K562 (cell line): ENCODE data around the gene PGLYRP1. TPM values are rescaled to one million over a fixed set of nuclear protein-coding genes. Genes with fewer than 3 reads are reported as not detected.
A peak's percentile ranks its signal among the peaks of the same experiment; 100 is the strongest.

Source experiments
- ATAC-seq: fragments of 200-7000 bp; cut with Tn5 transposase; 3 replicates; pipeline ENCODE4 v1.9.1; 2020; ENCODE audit warnings: moderate library complexity
- BruUV-seq: library from RNA; stranded (reverse); fragments of 400-500 nt; replicated peaks from 2 replicates; lab custom pipeline; 2021; lab: Mats Ljungman, UMichigan
- CTCF ChIA-PET: fragments of 300-600 bp; formaldehyde crosslinking; extraction: SDS; loops from one replicate; lab custom pipeline; 2021; ENCODE audit warnings: low intra/inter-chr PET ratio; lab: Yijun Ruan, JAX
- POLR2A ChIA-PET: fragments of 300-600, 350-650 bp; sonication (Branson Sonifier 250); formaldehyde crosslinking; extraction: SDS; loops from one replicate; lab custom pipeline; 2021; ENCODE audit warnings: antibody characterized with exemption, inconsistent platforms; lab: Yijun Ruan, JAX
- DNase-seq, 4 experiments: peaks; one replicate each; pipeline versions ENCODE4 v3.0.0 to v3.0.0-alpha.2; 2011 to 2018; ENCODE audit warnings: low spot score in 3 of 4, mixed read lengths in 3 of 4; ENCODE audit errors: extremely low read depth in 1 of 4
- FAIRE-seq: peaks from 2 replicates; lab custom pipeline; 2011; peaks lifted over from hg19 to GRCh38; lab: Jason Lieb, UNC
- H2AFZ ChIP-seq: 2 replicates; pipeline ENCODE4 v1.6.0; 2011; ENCODE audit warnings: low read depth, low read length, control low read depth, inconsistent platforms
- H3K27ac ChIP-seq: fragments of 200-600 bp; 3 replicates; pipeline ENCODE4 v1.8.0; 2011; ENCODE audit warnings: low read depth, mild to moderate bottlenecking, control low read depth, inconsistent platforms, low read length, moderate library complexity, mixed read lengths; ENCODE audit errors: extremely low read depth
- H3K27me3 ChIP-seq, 2 experiments: fragments of 300-600 bp in 1 of 2; 2 replicates in 1 of 2; 3 replicates in 1 of 2; pipeline versions ENCODE4 v1.6.0 to v1.8.0; 2011; ENCODE audit warnings: inconsistent platforms in 2 of 2, low read length in 2 of 2, mild to moderate bottlenecking in 1 of 2, mixed read lengths in 1 of 2, moderate library complexity in 1 of 2; ENCODE audit not compliant: control insufficient read depth in 2 of 2, insufficient read depth in 2 of 2
- H3K36me3 ChIP-seq: fragments of 300-600 bp; 3 replicates; pipeline ENCODE4 v1.8.0; 2011; ENCODE audit warnings: mild to moderate bottlenecking, low read length, inconsistent platforms; ENCODE audit not compliant: control insufficient read depth, insufficient read depth
- H3K4me1 ChIP-seq, 2 experiments: fragments of 200-600 bp in 1 of 2; replicated peaks in 1 of 2; 2 replicates in 1 of 2; 3 replicates in 1 of 2; pipeline versions ENCODE4 v1.5.1 to v1.8.0; 2011; ENCODE audit warnings: inconsistent platforms in 2 of 2, low read length in 2 of 2, mild to moderate bottlenecking in 1 of 2, mixed read lengths in 1 of 2, moderate library complexity in 1 of 2; ENCODE audit not compliant: control insufficient read depth in 2 of 2, insufficient read depth in 2 of 2
- H3K4me2 ChIP-seq: 2 replicates; pipeline ENCODE4 v1.6.1; 2011; ENCODE audit warnings: low read length, control low read depth, inconsistent platforms, mixed read lengths; ENCODE audit not compliant: insufficient read depth
- H3K4me3 ChIP-seq: fragments of 200-600 bp; sonication (generic), shearing (Covaris generic); 2 replicates; pipeline ENCODE4 v1.5.1; 2016; ENCODE audit warnings: control low read depth, inconsistent platforms
- H3K79me2 ChIP-seq: fragments of 200-600 bp; 3 replicates; pipeline ENCODE4 v1.8.0; 2011; ENCODE audit warnings: low read length, inconsistent platforms; ENCODE audit not compliant: control insufficient read depth, insufficient read depth
- H3K9ac ChIP-seq, 2 experiments: 2 replicates each; pipeline versions ENCODE4 v1.6.0 to v1.6.1; 2011; ENCODE audit warnings: low read depth in 2 of 2, low read length in 2 of 2, control low read depth in 1 of 2, inconsistent platforms in 1 of 2, mild to moderate bottlenecking in 1 of 2, mixed read lengths in 1 of 2; ENCODE audit not compliant: insufficient read depth in 1 of 2
- H3K9me1 ChIP-seq: one replicate; pipeline ENCODE4 v1.6.0; 2011; ENCODE audit warnings: inconsistent platforms, mild to moderate bottlenecking, low read length, moderate library complexity; ENCODE audit not compliant: control insufficient read depth, insufficient read depth
- H3K9me3 ChIP-seq: replicated peaks from 2 replicates; pipeline ENCODE4 v1.5.1; 2011; ENCODE audit warnings: low read depth, low read length, inconsistent platforms; ENCODE audit not compliant: control insufficient read depth, insufficient read depth
- H4K20me1 ChIP-seq: replicated peaks from 2 replicates; pipeline ENCODE4 v1.6.1; 2011; ENCODE audit warnings: low read length, inconsistent platforms, mixed read lengths; ENCODE audit not compliant: control insufficient read depth, insufficient read depth
- ATF3 ChIP-seq, 2 experiments: fragments of 450-650 bp in 1 of 2; sonication (generic) in 1 of 2; formaldehyde crosslinking in 1 of 2; IDR thresholded peaks in 1 of 2; conservative IDR thresholded peaks in 1 of 2; 2 replicates each; pipeline versions ENCODE4 v1.6.1 to v1.8.1; 2016 to 2023; ENCODE audit warnings: mild to moderate bottlenecking in 2 of 2, moderate library complexity in 2 of 2, inconsistent platforms in 1 of 2, missing genetic modification reagents in 1 of 2
- BMI1 ChIP-seq: fragments of 150-350 bp; IDR thresholded peaks from 2 replicates; pipeline ENCODE4 v1.6.1; 2014; ENCODE audit warnings: low read length
- CEBPG ChIP-seq, 3 experiments: fragments of 200-800 bp in 1 of 3; sonication (Bioruptor generic) in 1 of 3; sonication (generic) in 1 of 3; formaldehyde crosslinking in 1 of 3; IDR thresholded peaks in 2 of 3; conservative IDR thresholded peaks in 1 of 3; 2 replicates each; pipeline versions ENCODE4 v1.6.1 to v1.8.0; 2016 to 2022; ENCODE audit warnings: missing compliant biosample characterization in 2 of 3, missing genetic modification characterization in 2 of 3, mild to moderate bottlenecking in 1 of 3, missing genetic modification reagents in 1 of 3
- COPS2 ChIP-seq: fragments of 450-650 bp; conservative IDR thresholded peaks from 2 replicates; pipeline ENCODE4 v1.6.1; 2016; ENCODE audit warnings: mild to moderate bottlenecking, moderate library complexity
- CREBBP ChIP-seq: IDR thresholded peaks from one replicate; pipeline ENCODE4 v1.6.1; 2012; ENCODE audit warnings: low read depth, mild to moderate bottlenecking, control low read depth, inconsistent platforms, low read length
- CSDE1 ChIP-seq, 2 experiments: fragments of 450-650 bp; IDR thresholded peaks; 2 replicates each; pipeline ENCODE4 v1.6.1; 2016; ENCODE audit warnings: mild to moderate bottlenecking in 1 of 2
- HMG20A ChIP-seq: fragments of 450-650 bp; formaldehyde crosslinking; conservative IDR thresholded peaks from 2 replicates; pipeline ENCODE4 v1.4.0; 2020; ENCODE audit warnings: mild to moderate bottlenecking, mixed read lengths
- KAT7 ChIP-seq: sonication (generic); formaldehyde crosslinking; IDR thresholded peaks from 2 replicates; pipeline ENCODE4 v1.8.0; 2022; ENCODE audit warnings: missing genetic modification reagents, mild to moderate bottlenecking, borderline replicate concordance
- KLF6 ChIP-seq: fragments of 250-450 bp; sonication (Bioruptor Pico); IDR thresholded peaks from 2 replicates; pipeline ENCODE4 v1.4.0; 2020; ENCODE audit warnings: mild to moderate bottlenecking, moderate library complexity, borderline replicate concordance
- MAFG ChIP-seq: fragments of 450-650 bp; conservative IDR thresholded peaks from 2 replicates; pipeline ENCODE4 v1.6.1; 2016; ENCODE audit warnings: missing genetic modification characterization, missing compliant biosample characterization
- MIER1 ChIP-seq: fragments of 450-650 bp; IDR thresholded peaks from 2 replicates; pipeline ENCODE4 v1.6.1; 2016; ENCODE audit warnings: antibody characterized with exemption, mild to moderate bottlenecking, low read depth
- MXI1 ChIP-seq: IDR thresholded peaks from 2 replicates; pipeline ENCODE4 v1.6.1; 2011; ENCODE audit warnings: low read depth, mild to moderate bottlenecking, improper control_type of control experiment, low read length
- MYNN ChIP-seq, 2 experiments: sonication (generic); formaldehyde crosslinking in 1 of 2; IDR thresholded peaks; 2 replicates each; pipeline versions ENCODE4 v1.5.0 to v1.6.1; 2016 to 2020; ENCODE audit warnings: antibody characterized with exemption in 1 of 2, missing genetic modification reagents in 1 of 2
- POLR2A ChIP-seq: fragments of 450-650 bp; conservative IDR thresholded peaks from 2 replicates; pipeline ENCODE4 v1.6.1; 2016
- RBM22 ChIP-seq: fragments of 200-400 bp; formaldehyde crosslinking; IDR thresholded peaks from 2 replicates; pipeline ENCODE4 v1.6.1; 2018; ENCODE audit warnings: low read length, low read depth; ENCODE audit not compliant: poor library complexity, severe bottlenecking
- RFX1 ChIP-seq: fragments of 450-650 bp; IDR thresholded peaks from 2 replicates; pipeline ENCODE4 v1.6.1; 2016; ENCODE audit warnings: mild to moderate bottlenecking, moderate library complexity
- SMAD2 ChIP-seq: fragments of 150-350 bp; IDR thresholded peaks from 2 replicates; pipeline ENCODE4 v1.6.1; 2014; ENCODE audit warnings: low read depth, mild to moderate bottlenecking, low read length
- ZNF23 ChIP-seq: fragments of 250-450 bp; sonication (Bioruptor Pico); IDR thresholded peaks from 2 replicates; pipeline ENCODE4 v1.4.0; 2020; ENCODE audit warnings: mild to moderate bottlenecking
- ZNF232 ChIP-seq: sonication (generic); formaldehyde crosslinking; IDR thresholded peaks from 2 replicates; pipeline ENCODE4 v1.8.0; 2022; ENCODE audit warnings: mild to moderate bottlenecking, missing genetic modification reagents
- ZNF75A ChIP-seq: fragments of 450-650 bp; formaldehyde crosslinking; IDR thresholded peaks from 2 replicates; pipeline ENCODE4 v1.4.0; 2020; ENCODE audit warnings: mild to moderate bottlenecking
- WGBS: fragments of 100-300 bp; shearing (Covaris generic); methylation state at CpG from one replicate; pipeline ENCODE4 v1.1.6; 2016; ENCODE audit warnings: low coverage, mixed read lengths; ENCODE audit not compliant: insufficient coverage; ENCODE audit errors: missing lambda C conversion rate; 5-methylcytosine and 5-hydroxymethylcytosine counted together
- in situ Hi-C: fragments of 300-500 bp; cut with MboI; formaldehyde crosslinking; loops from 4 replicates; pipeline ENCODE4 v1.15.0; 2018; ENCODE audit warnings: inconsistent platforms, mixed read lengths
- intact Hi-C: fragments of 100-400 bp; cut with micrococcal nuclease; formaldehyde crosslinking; loops from 2 replicates; pipeline ENCODE4 v1.14.2; 2022
- polyA plus RNA-seq, 8 experiments: library from polyadenylated mRNA; depleted of rRNA in 4 of 8; stranded (reverse) in 5 of 8; unstranded in 3 of 8; fragments of >200 nt; fragmentation: Nextera tagmentation in 2 of 8; fragmentation: Illumina TruSeq in 1 of 8; extraction: Ambion mirVana in 2 of 8; extraction: Trizol in 1 of 8; gene quantifications; 2 replicates each; pipeline versions ENCODE4 v1.2.1 to v1.2.3, GENCODE V29; 2011 to 2014; ENCODE audit warnings: inconsistent platforms in 1 of 8, missing spikeins in 1 of 8
- total RNA-seq, 7 experiments: library from RNA; depleted of rRNA in 6 of 7; stranded (reverse); fragments of >200 nt in 6 of 7; fragmentation: Illumina TruSeq in 2 of 7; extraction: Trizol in 2 of 7; gene quantifications; 2 replicates each; pipeline versions ENCODE4 v1.2.1 to v1.2.3, GENCODE V29; 2011 to 2021; ENCODE audit warnings: low replicate concordance in 1 of 7
- TF ChIP-seq, protein P1 (sequence below): fragments of 250-450 bp; sonication (Bioruptor Pico); IDR thresholded peaks from 2 replicates; pipeline ENCODE4 v1.4.0; 2020

The PGLYRP1 gene
- total and polyA plus RNA-seq, 9 of the 15 experiments (the other 6 are each of a cell fraction or from before 2014, with no cell fraction given) = not detected

DNA sequence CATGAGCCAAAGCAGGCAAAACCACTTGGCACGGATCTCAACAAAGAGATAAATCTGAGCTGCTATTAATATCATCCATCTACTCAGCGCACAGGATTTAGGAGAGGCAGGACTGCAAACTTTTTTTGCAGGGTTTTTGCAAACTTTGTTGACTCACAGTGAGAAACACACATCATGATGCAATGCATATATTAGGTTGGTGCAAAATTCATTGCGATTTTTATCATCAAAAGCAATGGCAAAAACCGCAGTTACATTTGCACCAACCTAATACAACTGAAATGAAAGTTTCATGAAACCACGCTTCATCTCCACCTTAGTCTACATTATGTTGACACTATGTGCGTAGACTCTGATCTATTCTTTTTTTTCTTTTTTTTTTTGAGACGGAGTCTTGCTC is 44.7 kb downstream of the PGLYRP1 start (continued):
- peak; percentile 49; the same call in 1 of the 2 replicates for TF ChIP-seq CEBPG (CRISPR knock-in tag; IDR thresholded peaks at IDR 0.05)
- peak; percentile 56 to 84; a peak in 3 of 4 replicates for TF ChIP-seq CEBPG (tag; conservative IDR thresholded peaks at IDR 0.05 in 1 of 2, IDR thresholded peaks at IDR 0.05 in 1 of 2)
- peak; percentile 63 for TF ChIP-seq ATF3 (IDR thresholded peaks at IDR 0.05)
- TF ChIP-seq ATF3 (CRISPR knock-in tag; conservative IDR thresholded peaks at IDR 0.05) = no peak

DNA sequence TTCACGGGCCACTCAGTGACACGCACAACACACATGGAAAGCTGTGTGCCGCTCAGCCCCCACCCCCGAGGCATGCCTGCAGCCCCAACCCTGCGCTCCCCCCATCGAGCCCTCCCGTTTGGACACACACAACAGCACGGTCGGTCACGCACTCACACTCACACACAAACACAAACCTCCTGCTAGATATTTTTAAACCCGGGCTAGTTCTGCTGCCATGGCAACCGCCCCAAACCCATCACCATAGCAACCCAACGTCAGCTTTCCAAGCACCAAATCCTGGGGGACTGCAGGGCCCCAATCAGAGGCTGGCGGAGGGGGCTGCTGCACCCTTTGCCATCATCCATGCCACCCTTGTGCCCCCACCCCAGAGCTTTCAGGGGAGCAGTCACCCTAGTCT is 46.7 kb downstream of the PGLYRP1 start:
- POLR2A ChIA-PET = no interaction called here
- no peak overlapping the region for H3K9ac ChIP-seq
- H3K9me3 ChIP-seq = no peaks in the 10 kb centered on the region
- CTCF ChIA-PET = no interaction called here
- no peaks in the 10 kb centered on the region for H3K79me2 ChIP-seq
- H3K36me3 ChIP-seq = no peaks in the 10 kb centered on the region
- TF ChIP-seq MXI1 = peak; percentile 52
- TF ChIP-seq POLR2A = no peak
- no peak for TF ChIP-seq MIER1
- TF ChIP-seq KLF6 (CRISPR knock-in tag) = no peak
- no peak for TF ChIP-seq ZNF232 (CRISPR knock-in tag)
- no peak for TF ChIP-seq COPS2
- TF ChIP-seq ZNF23 (CRISPR knock-in tag) = no peak
- peak; percentile 26 for TF ChIP-seq RBM22
- TF ChIP-seq MAFG (tag) = no peak
- TF ChIP-seq BMI1 = peak; percentile 61; the same call in 1 of the 2 replicates
- TF ChIP-seq MYNN (IDR thresholded peaks at IDR 0.05) = peak; percentile 89
- TF ChIP-seq MYNN (CRISPR knock-in tag; IDR thresholded peaks at IDR 0.05) = peak; percentile 13; the same call in 1 of the 2 replicates
- peak; percentile 91 for TF ChIP-seq RFX1
- TF ChIP-seq SMAD2 = no peak
- no peak for TF ChIP-seq KAT7 (CRISPR knock-in tag)
- TF ChIP-seq, protein P1, sequence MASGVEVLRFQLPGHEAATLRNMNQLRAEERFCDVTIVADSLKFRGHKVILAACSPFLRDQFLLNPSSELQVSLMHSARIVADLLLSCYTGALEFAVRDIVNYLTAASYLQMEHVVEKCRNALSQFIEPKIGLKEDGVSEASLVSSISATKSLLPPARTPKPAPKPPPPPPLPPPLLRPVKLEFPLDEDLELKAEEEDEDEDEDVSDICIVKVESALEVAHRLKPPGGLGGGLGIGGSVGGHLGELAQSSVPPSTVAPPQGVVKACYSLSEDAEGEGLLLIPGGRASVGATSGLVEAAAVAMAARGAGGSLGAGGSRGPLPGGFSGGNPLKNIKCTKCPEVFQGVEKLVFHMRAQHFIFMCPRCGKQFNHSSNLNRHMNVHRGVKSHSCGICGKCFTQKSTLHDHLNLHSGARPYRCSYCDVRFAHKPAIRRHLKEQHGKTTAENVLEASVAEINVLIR (CRISPR knock-in tag) = no peak
- TF ChIP-seq CREBBP = no peak
- no peak for TF ChIP-seq HMG20A
- peak in 1 of 2 experiments; percentile 49; a peak in 1 of 4 replicates for TF ChIP-seq CSDE1 (IDR thresholded peaks at IDR 0.05)
- no peak for TF ChIP-seq ZNF75A (CRISPR knock-in tag)
- no peak for FAIRE-seq
- peaks cover 20 to 39% of the 10 kb centered on the region in 2 experiments; a peak in 4 of 5 replicates for H3K27me3 ChIP-seq
- DNase-seq = peak in 3 of 4 experiments; percentile 20 to 48 (median 39)
- H2AFZ ChIP-seq = no peak overlapping the region
- H3K4me2 ChIP-seq = no peak overlapping the region
- in situ Hi-C loops = no loop called here
- WGBS = under 1% methylated on average over 13 of the region's 14 CpGs
- no peaks in the 10 kb centered on the region for H3K9me1 ChIP-seq
- BruUV-seq = no TSS peak
- peaks cover 9% of the 10 kb centered on the region for H4K20me1 ChIP-seq
- ATAC-seq = no peak
- no peak overlapping the region for H3K27ac ChIP-seq
- no peak overlapping the region for H3K4me3 ChIP-seq
- intact Hi-C loops = no loop called here
- H3K4me1 ChIP-seq = peaks cover 0 to 21% of the 10 kb centered on the region in 2 experiments; a peak in 2 of 5 replicates
